HepG2 (cell line): ENCODE data around the gene AKAP14. TPM values are rescaled to one million over a fixed set of nuclear protein-coding genes. Genes with fewer than 3 reads are reported as not detected.

Experiments used
- ARNT ChIP-seq: fragments of 450-650 bp; IDR thresholded peaks from 2 replicates; pipeline ENCODE4 v1.6.1; 2017
- GABPB1 ChIP-seq: IDR thresholded peaks from 2 replicates; pipeline ENCODE4 v1.6.1; 2016; ENCODE audit warnings: mild to moderate bottlenecking, missing genetic modification reagents, moderate library complexity, missing compliant biosample characterization
- HNRNPUL1 ChIP-seq: fragments of 200-400 bp; formaldehyde crosslinking; IDR thresholded peaks from 2 replicates; pipeline ENCODE4 v1.6.1; 2017; ENCODE audit warnings: low read depth, mild to moderate bottlenecking, low read length, moderate library complexity
- HOXA5 ChIP-seq: sonication (generic); formaldehyde crosslinking; IDR thresholded peaks from 2 replicates; pipeline ENCODE4 v1.4.0; 2020; ENCODE audit warnings: missing genetic modification reagents
- NCOR1 ChIP-seq: fragments of 200-600 bp; sonication (generic); IDR thresholded peaks from 2 replicates; pipeline ENCODE4 v1.7.0; 2017; ENCODE audit warnings: antibody characterized with exemption, low read length, borderline replicate concordance
- NR2C2 ChIP-seq: sonication (generic); formaldehyde crosslinking; IDR thresholded peaks from 2 replicates; pipeline ENCODE4 v1.4.0; 2020; ENCODE audit warnings: missing genetic modification reagents, mild to moderate bottlenecking, moderate library complexity, borderline replicate concordance
- SALL1 ChIP-seq: sonication (generic); formaldehyde crosslinking; IDR thresholded peaks from 2 replicates; pipeline ENCODE4 v1.8.0; 2022; ENCODE audit warnings: mild to moderate bottlenecking, missing genetic modification reagents
- THAP8 ChIP-seq: sonication (generic); formaldehyde crosslinking; IDR thresholded peaks from 2 replicates; pipeline ENCODE4 v1.5.1; 2020; ENCODE audit warnings: missing genetic modification reagents, mild to moderate bottlenecking, borderline replicate concordance
- ZBTB26 ChIP-seq: IDR thresholded peaks from 2 replicates; pipeline ENCODE4 v1.6.1; 2016; ENCODE audit warnings: missing compliant biosample characterization, missing genetic modification reagents, borderline replicate concordance
- ZBTB49 ChIP-seq: sonication (generic); formaldehyde crosslinking; IDR thresholded peaks from 2 replicates; pipeline ENCODE4 v1.4.0; 2020; ENCODE audit warnings: missing genetic modification reagents, borderline replicate concordance
- ZNF33B ChIP-seq: sonication (generic); formaldehyde crosslinking; IDR thresholded peaks from 2 replicates; pipeline ENCODE4 v1.5.1; 2020; ENCODE audit warnings: mild to moderate bottlenecking, missing genetic modification reagents
- ZNF770 ChIP-seq: sonication (generic); formaldehyde crosslinking; IDR thresholded peaks from 2 replicates; pipeline ENCODE4 v1.5.0; 2020; ENCODE audit warnings: mild to moderate bottlenecking, missing genetic modification reagents
- polyA plus RNA-seq, 8 experiments: library from polyadenylated mRNA; depleted of rRNA in 3 of 8; stranded (reverse) in 7 of 8; unstranded in 1 of 8; fragments of >200 nt; fragmentation: Illumina TruSeq in 4 of 8; extraction: Trizol in 4 of 8; gene quantifications; 2 replicates each; pipeline versions ENCODE4 v1.2.1 to v1.2.3, GENCODE V29; 2011 to 2016; ENCODE audit warnings: low read depth in 4 of 8, missing spikeins in 1 of 8, mixed read lengths in 1 of 8; ENCODE audit not compliant: insufficient read depth in 1 of 8
- total RNA-seq, 5 experiments: library from RNA; depleted of rRNA; stranded (reverse); fragments of >200 nt; fragmentation: Illumina TruSeq; extraction: Trizol; gene quantifications; 2 replicates each; pipeline ENCODE4 v1.2.3, GENCODE V29; 2016; ENCODE audit warnings: low read depth in 1 of 5

Gene AKAP14
- total and polyA plus RNA-seq, 2 of the 13 experiments (the other 11 are each of a cell fraction or from before 2014, with no cell fraction given), result 0.20 to 1.7 TPM

- TF ChIP-seq SALL1 (CRISPR knock-in tag), result no peak
- no peak for TF ChIP-seq THAP8 (CRISPR knock-in tag)
- TF ChIP-seq ZBTB49 (CRISPR knock-in tag), result no peak
- TF ChIP-seq GABPB1 (CRISPR knock-in tag), result 0 out of 2 replicates have a peak, but pooled peaks have one; percentile 24
- TF ChIP-seq HNRNPUL1, result no peak
- no peak for TF ChIP-seq NCOR1
- TF ChIP-seq ZNF770 (CRISPR knock-in tag), result peak; percentile 98
- no peak for TF ChIP-seq ZNF33B
- no peak for TF ChIP-seq ARNT
- no peak for TF ChIP-seq HOXA5
- TF ChIP-seq NR2C2 (CRISPR knock-in tag), result no peak
- TF ChIP-seq ZBTB26, result no peak
Observed at GRCh38 chrX:119942173-119942819, 46.6 kb downstream of the AKAP14 start (continued).
